Occipital lobe (tissue), 2 donors: ENCODE results near the gene ANTXR2. TPM values are rescaled to one million over a fixed set of nuclear protein-coding genes. Genes with fewer than 3 reads are reported as not detected.
"Not testable (repeated sequence)": the region's sequence is repeated elsewhere in the genome, so short reads cannot be mapped to it uniquely, and the experiment has no call there.

Source experiments
- DNase-seq: peaks from one replicate; lab custom pipeline; 2025; lab: John Stamatoyannopoulos, UW
- total RNA-seq: library from RNA; depleted of rRNA; stranded (reverse); fragments of >200 nt; gene quantifications from one replicate; pipeline ENCODE4 v1.2.3, GENCODE V29; 2014

Gene ANTXR2
- total RNA-seq, 1 donor from 2014 or later: 20.1 TPM

GRCh38 chr4:79920163-79920853 is 152.7 kb downstream of the ANTXR2 start:
- no peak for DNase-seq

GRCh38 chr4:79918292-79918691 is 154.7 kb downstream of the ANTXR2 start:
- no peak for DNase-seq

- DNase-seq: no peak
Measured at GRCh38 chr4:79917246-79917645, 155.8 kb downstream of the ANTXR2 start.

DNA sequence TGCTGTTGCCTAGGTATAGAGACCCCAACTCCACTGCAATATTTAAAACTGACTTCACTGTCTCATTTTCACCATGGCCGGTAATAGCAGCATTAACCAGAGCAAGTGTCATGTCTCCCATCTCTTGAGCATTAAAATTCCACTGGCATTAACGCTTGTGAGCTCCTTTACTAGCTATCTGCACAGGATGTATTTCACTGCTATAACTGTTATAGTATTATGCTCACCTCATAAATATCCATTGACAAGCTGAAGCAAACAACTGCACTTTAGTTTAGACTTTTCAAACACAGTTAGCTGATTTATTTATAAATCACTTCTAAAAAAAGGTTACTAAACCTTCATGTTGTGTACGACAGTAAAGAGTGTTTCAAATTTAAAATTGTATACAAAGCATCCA is 157.8 kb downstream of the ANTXR2 start:
- DNase-seq: no peak

DNA sequence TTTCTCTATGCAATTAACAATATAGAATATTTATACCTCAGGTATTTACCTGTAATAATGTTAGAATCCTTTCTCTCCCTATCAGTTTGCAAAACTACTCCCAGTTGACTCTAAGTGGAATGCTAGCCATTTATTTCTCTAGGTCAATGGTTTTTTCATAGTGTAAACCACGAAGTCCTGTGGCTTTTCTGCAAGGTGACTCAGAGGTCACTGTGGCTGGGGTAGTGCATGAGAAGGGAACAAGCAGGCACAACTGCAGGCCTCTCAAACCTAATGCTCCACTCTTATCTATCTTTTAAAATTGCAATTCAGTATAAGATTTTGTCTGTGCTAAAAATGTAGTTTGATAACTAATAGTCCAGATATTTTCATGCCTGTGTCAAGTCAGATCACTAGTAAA is 159.4 kb downstream of the ANTXR2 start:
- DNase-seq: no peak

DNA sequence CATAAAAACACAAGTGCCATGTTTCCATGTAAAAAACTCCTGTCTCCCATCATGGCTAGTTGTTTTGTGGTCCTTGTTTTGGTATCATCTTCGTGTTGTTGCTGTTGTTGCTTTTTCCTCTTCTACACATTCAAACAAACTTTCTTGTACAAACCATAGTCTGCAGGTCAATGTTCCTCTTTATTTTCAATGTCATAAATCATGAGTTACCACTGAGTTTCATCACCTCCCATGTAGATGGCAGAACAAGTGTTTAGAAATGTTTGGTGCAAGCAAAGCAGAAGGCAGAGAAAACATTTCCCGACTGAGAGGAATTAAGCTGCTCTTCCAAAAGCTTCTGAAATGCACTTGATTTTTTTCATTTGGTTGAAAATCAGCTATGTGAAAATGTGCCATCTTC is 166.0 kb downstream of the ANTXR2 start:
- no peak for DNase-seq

GRCh38 chr4:79906303-79906702 is 166.7 kb downstream of the ANTXR2 start:
- DNase-seq: no peak

- DNase-seq: no peak
Measured at GRCh38 chr4:79905212-79905611, 167.8 kb downstream of the ANTXR2 start.

- no peak for DNase-seq
Measured at GRCh38 chr4:79904331-79904730, 168.7 kb downstream of the ANTXR2 start.

DNA sequence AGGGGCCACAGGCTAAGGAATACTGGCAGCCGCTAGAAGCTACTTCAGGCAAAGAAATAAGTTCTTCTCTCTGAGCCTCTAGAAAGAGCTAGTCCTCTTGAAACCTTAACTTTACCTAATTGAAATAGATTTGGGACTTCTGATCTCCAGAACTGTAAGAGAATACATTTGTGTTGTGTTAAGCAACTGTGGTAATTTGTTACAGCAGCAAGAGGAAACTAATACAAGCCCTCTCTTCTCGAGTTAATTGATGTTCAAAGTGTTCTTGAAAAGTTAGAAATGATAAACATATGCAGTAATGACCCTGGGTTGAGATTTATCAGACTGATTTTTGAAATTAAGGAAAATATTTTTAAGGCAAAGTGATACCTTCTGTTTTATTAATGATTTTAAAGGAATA is 172.8 kb downstream of the ANTXR2 start:
- DNase-seq: no peak

DNA sequence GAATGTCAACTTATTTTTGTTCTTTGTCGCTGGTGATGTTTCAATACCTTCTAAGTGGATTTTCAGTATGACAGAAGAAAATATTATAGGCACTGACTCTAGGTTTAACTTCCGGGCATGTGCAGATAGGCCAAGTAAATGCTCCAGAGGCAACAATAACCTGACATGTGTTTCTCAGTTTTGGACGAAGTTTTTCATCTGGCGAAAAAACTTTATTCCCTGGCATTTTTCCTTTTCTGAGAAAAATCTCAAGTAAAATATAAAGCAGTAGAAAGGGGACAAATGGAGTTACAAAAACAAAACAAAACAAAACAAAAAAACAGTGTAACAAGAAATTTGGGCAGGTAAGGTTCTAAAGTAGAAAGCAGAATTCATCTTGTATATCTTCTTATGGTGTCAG is 173.5 kb downstream of the ANTXR2 start:
- DNase-seq: no peak

- no peak for DNase-seq
Measured at GRCh38 chr4:79898055-79898454, 175.0 kb downstream of the ANTXR2 start.

DNA sequence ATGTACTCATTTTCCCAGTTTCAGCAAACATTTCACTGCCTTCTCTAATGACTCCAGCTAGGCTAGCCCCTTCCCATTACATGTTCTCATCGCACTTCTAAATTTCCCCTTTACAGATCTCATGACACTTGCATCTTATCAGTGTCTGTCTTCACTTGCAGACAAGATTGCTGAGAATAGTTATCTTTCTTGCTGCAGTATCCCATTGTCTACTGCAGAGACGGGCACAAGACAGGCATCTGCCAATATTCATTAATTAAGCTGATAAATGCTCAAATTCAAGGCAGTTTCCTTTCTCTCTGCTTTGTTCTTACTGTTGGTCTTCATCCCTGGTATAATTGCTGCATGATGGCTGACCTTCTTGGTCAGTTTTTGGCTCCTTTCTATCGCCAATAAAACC is 175.9 kb downstream of the ANTXR2 start:
- DNase-seq: no peak

GRCh38 chr4:79893456-79893855 is 179.6 kb downstream of the ANTXR2 start:
- no peak for DNase-seq

- not testable (repeated sequence) for DNase-seq
Measured at GRCh38 chr4:79889026-79889425, 184.0 kb downstream of the ANTXR2 start.

DNA sequence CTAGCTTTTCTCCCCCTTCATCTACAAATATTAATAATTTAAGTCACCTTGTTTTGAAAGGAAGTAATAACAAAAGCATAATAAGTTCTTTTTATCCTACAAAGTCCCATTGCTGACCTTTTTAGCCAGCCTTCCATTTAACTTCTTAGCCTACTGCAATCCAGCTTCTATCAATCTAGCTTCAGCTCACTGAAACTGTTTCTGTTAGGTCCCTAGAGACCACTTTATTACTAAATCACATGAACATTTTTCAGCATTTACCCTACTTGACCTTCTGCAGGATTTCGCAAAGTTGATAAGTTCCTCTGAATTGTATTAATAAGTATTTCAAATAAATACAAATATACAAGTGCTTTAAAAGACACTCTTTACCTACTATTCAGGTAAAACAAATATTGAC is 186.5 kb downstream of the ANTXR2 start:
- DNase-seq: no peak

DNA sequence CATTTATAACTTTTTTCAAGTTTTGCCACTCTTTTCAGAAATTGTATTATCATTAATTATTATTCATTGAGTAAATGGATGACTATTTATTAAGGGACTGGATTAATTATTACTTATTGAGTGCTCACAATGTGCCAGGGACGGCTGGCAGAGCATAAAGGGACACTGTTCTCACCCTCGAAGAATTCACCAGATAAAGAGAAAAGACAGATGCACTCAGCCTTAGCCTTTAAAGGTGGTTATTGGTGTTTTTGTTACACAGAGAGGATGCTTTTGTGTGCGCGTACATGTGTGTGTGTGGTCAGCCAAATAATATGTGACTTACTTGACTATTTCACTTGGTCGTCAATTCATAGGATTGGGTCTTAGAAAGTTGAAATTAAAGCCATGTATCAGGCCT is 187.0 kb downstream of the ANTXR2 start:
- DNase-seq: no peak

DNA sequence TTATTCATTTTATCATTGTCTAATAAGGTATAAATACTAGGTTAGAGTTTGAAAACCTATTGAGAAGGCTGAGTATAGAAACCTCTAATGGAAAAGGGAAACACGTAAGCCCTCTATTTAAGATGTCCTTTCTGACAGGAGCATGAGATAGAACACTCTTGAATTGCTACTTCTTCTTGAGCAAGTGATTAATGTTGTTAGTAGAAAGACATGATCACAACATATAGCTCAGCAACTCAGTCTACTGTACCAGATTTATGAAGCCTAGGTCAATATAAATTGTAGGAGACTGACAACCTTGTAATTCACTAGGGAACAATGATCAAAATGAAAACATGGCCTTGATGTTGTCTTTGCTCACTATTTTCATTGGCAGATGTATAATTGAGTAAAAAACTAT is 189.7 kb downstream of the ANTXR2 start:
- DNase-seq: no peak

DNA sequence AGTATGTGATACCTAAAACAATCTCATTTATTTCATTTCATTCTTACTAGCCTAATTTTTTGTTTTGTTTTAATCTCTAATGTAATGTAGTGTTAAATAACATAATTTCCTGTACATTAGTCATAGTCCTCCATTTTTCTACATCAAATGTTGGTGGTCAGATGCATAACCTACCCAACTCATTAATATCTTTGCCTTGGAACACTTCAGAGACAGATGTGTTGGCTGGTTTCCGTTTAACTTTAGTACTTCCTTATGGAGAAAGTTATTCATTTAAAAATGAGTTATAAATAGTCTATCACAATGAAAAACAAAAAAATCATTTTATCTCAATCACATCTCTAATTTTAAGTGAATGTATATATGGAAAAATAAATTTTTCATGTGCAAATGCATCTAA is 190.2 kb downstream of the ANTXR2 start:
- no peak for DNase-seq

DNA sequence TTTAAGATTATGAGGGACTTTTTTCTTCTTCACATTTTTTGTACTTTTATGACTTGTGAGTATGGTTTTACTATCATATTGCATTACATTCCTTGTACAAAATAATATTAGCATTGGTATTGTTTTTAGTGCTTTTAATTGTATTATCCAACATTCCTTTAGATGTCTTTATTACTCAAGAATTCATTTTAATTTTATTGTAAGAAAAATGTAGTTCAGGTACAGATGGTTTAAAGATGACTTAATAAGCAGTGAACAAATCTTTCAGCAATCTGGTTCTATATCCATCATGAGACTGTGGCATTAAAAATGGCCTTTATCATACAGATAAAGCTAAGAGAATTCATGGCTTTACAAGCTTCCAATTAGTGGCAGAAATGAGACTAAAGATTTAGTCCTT is 191.6 kb downstream of the ANTXR2 start:
- no peak for DNase-seq

DNA sequence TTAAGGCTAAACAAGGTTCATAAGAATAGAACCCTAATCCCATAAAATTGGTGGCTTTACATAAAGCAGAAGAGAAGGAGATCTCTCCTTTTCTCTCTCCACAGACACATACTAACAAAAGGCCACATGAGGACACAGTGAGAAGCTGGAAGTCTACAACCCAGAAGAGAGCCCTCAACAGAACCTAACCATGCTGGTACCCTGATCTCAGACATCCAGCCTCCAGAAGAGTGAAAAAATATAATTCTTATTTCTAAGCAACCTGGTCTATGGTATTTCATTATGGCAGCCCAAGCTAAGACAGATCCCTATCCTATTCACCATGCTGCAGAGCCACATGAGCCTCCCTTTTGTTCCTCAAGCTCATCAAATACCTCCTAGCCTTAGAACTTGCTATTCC is 195.5 kb downstream of the ANTXR2 start:
- no peak for DNase-seq

GRCh38 chr4:79875344-79875899 is 197.6 kb downstream of the ANTXR2 start:
- no peak for DNase-seq

DNA sequence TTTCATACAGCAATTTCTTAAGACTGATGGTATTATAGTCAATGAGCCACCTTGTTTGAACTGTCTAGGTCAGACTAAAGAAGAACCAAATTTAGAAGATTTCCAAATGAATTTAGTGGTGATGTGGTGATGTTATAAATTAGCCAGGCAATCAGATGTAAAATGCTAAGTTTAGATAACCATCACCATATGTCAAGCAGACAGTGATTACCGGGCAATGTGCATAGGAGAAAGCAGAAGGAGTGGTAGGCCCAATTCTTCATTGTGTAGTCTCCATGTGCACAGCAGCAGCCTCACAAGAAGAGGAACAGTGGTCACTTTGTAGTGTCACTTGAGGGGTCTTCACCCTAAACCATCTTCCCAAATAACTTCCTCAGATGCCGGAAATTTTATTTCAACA is 198.8 kb downstream of the ANTXR2 start:
- DNase-seq: no peak

GRCh38 chr4:79872738-79873137 is 200.3 kb downstream of the ANTXR2 start:
- no peak for DNase-seq
